ENCODE measurements around the gene NEK6. TPM values are rescaled to one million over a fixed set of nuclear protein-coding genes. Genes with fewer than 3 reads are reported as not detected.
"Not testable (repeated sequence)": the region's sequence is repeated elsewhere in the genome, so short reads cannot be mapped to it uniquely, and the experiment has no call there.

NEK6 gene
- total RNA-seq, 4 donors from 2014 or later = 14.1 to 21.9 (median 15.1) TPM

DNA sequence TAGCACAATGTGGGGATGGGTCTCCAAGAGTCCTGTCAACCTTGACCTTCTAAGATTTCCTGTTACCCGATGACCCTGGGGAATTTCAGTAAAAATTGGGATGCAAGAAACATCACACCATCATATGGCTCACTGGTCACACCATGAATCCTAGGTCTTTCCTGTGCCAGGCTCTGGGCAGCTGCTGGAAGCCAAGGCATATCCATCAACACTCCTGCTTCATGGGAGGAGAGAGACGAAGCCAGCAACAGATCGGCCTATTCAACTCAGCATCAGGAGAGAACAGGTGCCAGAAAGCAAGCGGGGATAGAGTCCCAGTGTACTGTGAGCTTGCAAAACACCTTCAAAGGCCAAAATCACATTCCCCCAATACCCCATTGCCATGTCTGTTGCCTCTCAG lies 6.5 kb upstream of the NEK6 start:
- H3K9me3 ChIP-seq = no peaks in the 10 kb centered on the region
- H3K36me3 ChIP-seq = no peaks in the 10 kb centered on the region
- intact Hi-C loops (cut with DNase I) = no loop called here
- TF ChIP-seq CTCF (IDR thresholded peaks at IDR 0.05) (no peak), POLR2AphosphoS5 (IDR thresholded peaks at IDR 0.05) (no peak), EP300 (IDR thresholded peaks at IDR 0.05) (no peak), POLR2A (IDR thresholded peaks at IDR 0.05; ENCODE audit: low read depth) (no peak)
- H3K27me3 ChIP-seq = no peaks in the 10 kb centered on the region
- no peak overlapping the region for H3K4me3 ChIP-seq
- no peak overlapping the region for H3K27ac ChIP-seq (replicated peaks in 1 of 4)
- H3K4me1 ChIP-seq = peaks cover 0 to 9% (median 0%) of the 10 kb centered on the region in 4 donors
- WGBS = 83% methylated on average over 4 of the region's 4 CpGs
- DNase-seq (ENCODE audit: extremely low spot score) = no peak

DNA sequence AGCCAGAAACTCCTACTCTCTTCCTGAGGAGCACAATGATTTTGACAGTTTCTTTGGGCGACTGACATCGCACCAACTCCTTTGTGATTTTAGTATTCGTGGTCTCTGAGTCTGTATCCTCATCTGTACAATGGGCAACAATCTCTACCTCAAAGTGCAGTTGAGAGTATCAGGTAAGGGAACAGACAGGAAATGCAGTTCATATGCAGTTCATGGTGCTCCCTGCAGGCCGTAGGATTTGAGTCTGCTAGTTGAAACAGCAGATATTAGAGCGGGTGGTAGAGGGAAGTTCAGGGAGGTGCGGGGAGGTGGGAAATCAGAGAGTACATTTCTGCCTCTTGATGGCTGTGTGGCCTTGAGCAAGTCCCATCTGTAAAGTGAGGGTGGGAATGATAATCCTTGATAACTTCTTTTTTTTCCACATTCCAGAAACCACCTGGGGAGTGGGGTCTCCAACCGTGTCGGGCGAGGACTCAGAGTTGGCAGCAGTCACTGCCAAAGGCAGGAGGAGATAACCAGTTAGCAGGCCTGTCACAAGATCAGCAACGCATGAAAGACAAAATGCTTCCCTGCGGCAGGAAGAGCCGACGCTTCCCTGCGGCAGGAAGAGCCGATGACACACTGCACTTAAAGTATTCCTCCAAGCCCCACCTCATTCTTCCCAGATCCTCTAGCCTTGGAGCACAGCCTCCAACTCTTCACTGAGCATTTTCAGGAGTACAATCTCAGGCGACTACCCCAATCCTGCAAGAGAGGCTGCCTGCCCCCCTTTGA lies 6.0 kb upstream of the NEK6 start:
- intact Hi-C loops (cut with DNase I) = no loop called here
- Histone ChIP-seq H3K27me3 (no peaks in the 10 kb centered on the region), H3K4me3 (no peak overlapping the region), H3K9me3 (no peaks in the 10 kb centered on the region), H3K27ac (replicated peaks in 1 of 4) (no peak overlapping the region), H3K4me1 (peaks cover 0 to 9% (median 0%) of the 10 kb centered on the region in 4 donors), H3K36me3 (no peaks in the 10 kb centered on the region)
- WGBS = 63% methylated on average over 16 of the region's 16 CpGs
- TF ChIP-seq POLR2A (IDR thresholded peaks at IDR 0.05; ENCODE audit: low read depth) = no peak
- TF ChIP-seq EP300 (IDR thresholded peaks at IDR 0.05) = no peak
- no peak for TF ChIP-seq POLR2AphosphoS5 (IDR thresholded peaks at IDR 0.05)
- no peak for TF ChIP-seq CTCF (IDR thresholded peaks at IDR 0.05)
- DNase-seq (ENCODE audit: extremely low spot score) = no peak

GRCh38 chr9:124252878-124253277 lies 4.9 kb upstream of the NEK6 start:
- H3K36me3 ChIP-seq; H3K27ac ChIP-seq (replicated peaks in 1 of 4); H3K9me3 ChIP-seq; intact Hi-C loops (cut with DNase I); H3K4me3 ChIP-seq; H3K27me3 ChIP-seq; H3K4me1 ChIP-seq; DNase-seq (ENCODE audit: extremely low spot score): not testable (repeated sequence)
- 97% methylated on average over 8 of the region's 8 CpGs for WGBS

- Histone ChIP-seq H3K4me3 (no peak overlapping the region), H3K27me3 (no peaks in the 10 kb centered on the region), H3K27ac (replicated peaks in 1 of 4) (no peak overlapping the region), H3K9me3 (no peaks in the 10 kb centered on the region), H3K36me3 (no peaks in the 10 kb centered on the region), H3K4me1 (peaks cover 9 to 17% (median 15%) of the 10 kb centered on the region in 4 donors)
- TF ChIP-seq POLR2AphosphoS5 (IDR thresholded peaks at IDR 0.05) = no peak
- no peak for TF ChIP-seq EP300 (IDR thresholded peaks at IDR 0.05)
- TF ChIP-seq POLR2A (IDR thresholded peaks at IDR 0.05; ENCODE audit: low read depth) = no peak
- intact Hi-C loops (cut with DNase I) = no loop called here
- WGBS = 90% methylated on average over 10 of the region's 10 CpGs
- DNase-seq (ENCODE audit: extremely low spot score) = no peak
Measured at GRCh38 chr9:124254261-124254682, 3.5 kb upstream of the NEK6 start.

- Histone ChIP-seq H3K9me3 (no peaks in the 10 kb centered on the region), H3K27me3 (no peaks in the 10 kb centered on the region), H3K4me3 (no peak overlapping the region), H3K4me1 (peaks cover 16 to 27% (median 24%) of the 10 kb centered on the region in 4 donors), H3K27ac (replicated peaks in 1 of 4) (no peak overlapping the region), H3K36me3 (no peaks in the 10 kb centered on the region)
- intact Hi-C loops (cut with DNase I) = loop anchor here (5.0 kb wide), 2 partner anchors 42 to 62 kb away; no protein-coding TSS in a partner anchor
- 85% methylated on average over 3 of the region's 3 CpGs for WGBS
- TF ChIP-seq POLR2A (IDR thresholded peaks at IDR 0.05; ENCODE audit: low read depth) = no peak
- TF ChIP-seq POLR2AphosphoS5 (IDR thresholded peaks at IDR 0.05) = no peak
- no peak for TF ChIP-seq EP300 (IDR thresholded peaks at IDR 0.05)
- no peak for TF ChIP-seq CTCF (IDR thresholded peaks at IDR 0.05)
- no peak for DNase-seq (ENCODE audit: extremely low spot score)
Measured at GRCh38 chr9:124255222-124255621, 2.5 kb upstream of the NEK6 start.

Measured in esophagus muscularis mucosa (tissue), 4 donors.